Thoracic aorta (tissue), 2 donors: ENCODE data around the gene FAM219B. TPM values are rescaled to one million over a fixed set of nuclear protein-coding genes. Genes with fewer than 3 reads are reported as not detected.
"Not testable (repeated sequence)": the region's sequence is repeated elsewhere in the genome, so short reads cannot be mapped to it uniquely, and the experiment has no call there.

Experiments
- ATAC-seq: fragments of 150-250 bp; one replicate; pipeline ENCODE4 v1.8.0; 2017; ENCODE audit warnings: low read depth; ENCODE audit not compliant: insufficient number of reproducible peaks, low FRiP score
- DNase-seq: peaks from one replicate; pipeline ENCODE4 v3.0.0-alpha.2; 2020; ENCODE audit warnings: low spot score
- H3K27ac ChIP-seq, 2 donors: fragments of 200-600 bp; sonication (generic); 1 replicate in 1 of 2; 2 replicates in 1 of 2; pipeline ENCODE4 v1.5.1; 2016; ENCODE audit warnings: mild to moderate bottlenecking in 2 of 2, moderate library complexity in 2 of 2
- H3K27me3 ChIP-seq: fragments of 200-600 bp; sonication (generic); replicated peaks from 2 replicates; pipeline ENCODE4 v1.6.0; 2016; ENCODE audit warnings: mild to moderate bottlenecking; ENCODE audit not compliant: insufficient read depth
- H3K36me3 ChIP-seq: fragments of 200-600 bp; sonication (generic); one replicate; pipeline ENCODE4 v1.5.1; 2016
- H3K4me1 ChIP-seq, 2 donors: fragments of 200-600 bp; sonication (generic); 1 replicate in 1 of 2; 2 replicates in 1 of 2; pipeline versions ENCODE4 v1.5.1 to v1.6.0; 2016; ENCODE audit warnings: low read depth in 2 of 2, mild to moderate bottlenecking in 1 of 2; ENCODE audit not compliant: control insufficient read depth in 1 of 2
- H3K4me3 ChIP-seq: fragments of 200-600 bp; sonication (generic); 2 replicates; pipeline ENCODE4 v1.5.1; 2016; ENCODE audit warnings: mild to moderate bottlenecking
- H3K9me3 ChIP-seq: fragments of 200-600 bp; sonication (generic); 2 replicates; pipeline ENCODE4 v1.5.1; 2016
- total RNA-seq, 2 donors: library from RNA; depleted of rRNA; stranded (reverse); fragments of >200 nt; gene quantifications; one replicate each; pipeline versions ENCODE4 v1.1.0 to v1.2.3, GENCODE V29; 2016
- TF ChIP-seq, protein P1 (sequence below): fragments of 200-600 bp; sonication (generic); IDR thresholded peaks from one replicate; pipeline ENCODE4 v1.5.1; 2019; ENCODE audit warnings: antibody characterized with exemption

Gene FAM219B
- total RNA-seq, 2 donors from 2014 or later = 61.1 to 85.6 TPM

DNA sequence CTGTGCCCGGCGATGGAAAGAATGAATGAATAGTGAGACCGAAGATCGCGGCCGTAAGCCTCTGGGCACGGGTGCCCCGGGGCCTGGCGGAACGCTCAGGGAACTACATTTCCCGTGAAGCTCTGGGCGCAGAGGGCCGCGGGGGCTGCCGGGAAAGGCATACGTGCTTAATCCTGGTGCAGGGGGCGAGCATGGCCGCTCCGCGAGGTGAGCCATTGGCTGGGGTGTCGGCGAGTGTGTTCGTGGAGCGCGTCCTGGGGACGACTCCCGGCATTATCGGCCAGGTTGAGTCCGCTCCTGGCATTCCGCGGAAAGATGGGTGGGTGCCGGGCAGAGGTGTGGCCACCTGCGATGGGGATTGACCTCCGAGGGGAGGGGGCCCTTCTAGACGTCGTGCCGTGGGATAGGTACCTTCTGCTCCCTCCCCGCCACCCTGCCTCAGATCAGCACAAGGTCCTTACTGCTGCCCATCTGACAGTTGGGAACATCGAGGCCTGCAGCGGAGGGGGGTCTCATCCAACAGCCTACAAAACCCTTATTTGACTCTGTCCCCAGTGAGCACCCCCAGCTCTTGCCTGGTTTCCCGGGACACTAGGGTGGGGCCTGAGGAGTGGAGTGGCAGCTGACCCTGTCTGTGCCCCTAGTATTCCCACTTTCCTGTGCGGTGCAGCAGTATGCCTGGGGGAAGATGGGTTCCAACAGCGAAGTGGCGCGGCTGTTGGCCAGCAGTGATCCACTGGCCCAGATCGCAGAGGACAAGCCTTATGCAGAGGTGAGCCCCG, 16.6 kb downstream of the FAM219B start, which contains the start of gene MPI:
TSS of gene MPI (plus strand) at position 160 of the 782 bp plus-strand sequence. CDS start at position 192, 32 bp downstream.
- Histone ChIP-seq H3K9me3 (no peaks in the 10 kb centered on the region), H3K4me1 (peaks cover 12 to 18% of the 10 kb centered on the region in 2 donors), H3K27me3 (no peaks in the 10 kb centered on the region), H3K27ac (peak within 1 kb of the TSS; percentile 57 to 71), H3K36me3 (peaks cover 6% of the 10 kb centered on the region), H3K4me3 (peak within 1 kb of the TSS; percentile 92)
- DNase-seq = peak; percentile 49
- TF ChIP-seq, protein P1, sequence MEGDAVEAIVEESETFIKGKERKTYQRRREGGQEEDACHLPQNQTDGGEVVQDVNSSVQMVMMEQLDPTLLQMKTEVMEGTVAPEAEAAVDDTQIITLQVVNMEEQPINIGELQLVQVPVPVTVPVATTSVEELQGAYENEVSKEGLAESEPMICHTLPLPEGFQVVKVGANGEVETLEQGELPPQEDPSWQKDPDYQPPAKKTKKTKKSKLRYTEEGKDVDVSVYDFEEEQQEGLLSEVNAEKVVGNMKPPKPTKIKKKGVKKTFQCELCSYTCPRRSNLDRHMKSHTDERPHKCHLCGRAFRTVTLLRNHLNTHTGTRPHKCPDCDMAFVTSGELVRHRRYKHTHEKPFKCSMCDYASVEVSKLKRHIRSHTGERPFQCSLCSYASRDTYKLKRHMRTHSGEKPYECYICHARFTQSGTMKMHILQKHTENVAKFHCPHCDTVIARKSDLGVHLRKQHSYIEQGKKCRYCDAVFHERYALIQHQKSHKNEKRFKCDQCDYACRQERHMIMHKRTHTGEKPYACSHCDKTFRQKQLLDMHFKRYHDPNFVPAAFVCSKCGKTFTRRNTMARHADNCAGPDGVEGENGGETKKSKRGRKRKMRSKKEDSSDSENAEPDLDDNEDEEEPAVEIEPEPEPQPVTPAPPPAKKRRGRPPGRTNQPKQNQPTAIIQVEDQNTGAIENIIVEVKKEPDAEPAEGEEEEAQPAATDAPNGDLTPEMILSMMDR = peak; percentile 43
- no peak for ATAC-seq

DNA sequence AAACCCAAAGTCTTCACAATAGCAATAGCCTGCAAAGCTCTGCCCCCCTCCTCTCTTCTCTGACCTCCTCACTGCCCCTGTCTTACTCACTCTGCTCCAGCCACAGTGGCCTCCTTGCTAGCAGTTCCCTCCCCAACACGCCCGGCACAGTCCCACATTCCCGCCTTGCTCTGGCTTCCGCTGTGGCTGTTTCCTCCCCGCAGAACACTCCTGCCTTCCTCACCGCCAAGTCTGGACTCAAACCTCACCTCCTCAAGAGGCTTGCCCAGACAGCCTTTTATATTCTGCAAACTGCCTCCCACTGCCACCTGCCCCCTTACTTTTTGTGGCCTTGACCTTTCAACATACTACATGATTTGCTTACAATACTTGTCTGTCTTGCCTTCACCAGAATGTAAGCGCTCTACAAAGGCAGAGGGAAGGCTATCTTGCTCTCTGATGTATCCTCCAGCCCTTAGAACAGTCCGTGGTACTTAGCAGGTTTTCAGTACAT, 17.2 kb downstream of the FAM219B start:
- TF ChIP-seq, protein P1 = no peak
- H3K27me3 ChIP-seq = no peaks in the 10 kb centered on the region
- peaks cover 12 to 18% of the 10 kb centered on the region in 2 donors for H3K4me1 ChIP-seq
- H3K4me3 ChIP-seq = peak overlapping the region; percentile 92
- ATAC-seq (peak; percentile 18), DNase-seq (no peak)
- H3K9me3 ChIP-seq = no peaks in the 10 kb centered on the region
- H3K36me3 ChIP-seq = peaks cover 6% of the 10 kb centered on the region
- H3K27ac ChIP-seq = peak overlapping the region in 1 of 2 donors; percentile 57

- no peak for DNase-seq
- peaks cover 12 to 18% of the 10 kb centered on the region in 2 donors for H3K4me1 ChIP-seq
- no peak for ATAC-seq
- no peaks in the 10 kb centered on the region for H3K9me3 ChIP-seq
- peaks cover 6% of the 10 kb centered on the region for H3K36me3 ChIP-seq
- peak overlapping the region in 1 of 2 donors; percentile 57 for H3K27ac ChIP-seq
- no peak overlapping the region for H3K4me3 ChIP-seq
- H3K27me3 ChIP-seq = no peaks in the 10 kb centered on the region
- TF ChIP-seq, protein P1 = no peak
These were observed 17.9 kb downstream of the FAM219B start for GRCh38 chr15:74888716-74889115.

DNA sequence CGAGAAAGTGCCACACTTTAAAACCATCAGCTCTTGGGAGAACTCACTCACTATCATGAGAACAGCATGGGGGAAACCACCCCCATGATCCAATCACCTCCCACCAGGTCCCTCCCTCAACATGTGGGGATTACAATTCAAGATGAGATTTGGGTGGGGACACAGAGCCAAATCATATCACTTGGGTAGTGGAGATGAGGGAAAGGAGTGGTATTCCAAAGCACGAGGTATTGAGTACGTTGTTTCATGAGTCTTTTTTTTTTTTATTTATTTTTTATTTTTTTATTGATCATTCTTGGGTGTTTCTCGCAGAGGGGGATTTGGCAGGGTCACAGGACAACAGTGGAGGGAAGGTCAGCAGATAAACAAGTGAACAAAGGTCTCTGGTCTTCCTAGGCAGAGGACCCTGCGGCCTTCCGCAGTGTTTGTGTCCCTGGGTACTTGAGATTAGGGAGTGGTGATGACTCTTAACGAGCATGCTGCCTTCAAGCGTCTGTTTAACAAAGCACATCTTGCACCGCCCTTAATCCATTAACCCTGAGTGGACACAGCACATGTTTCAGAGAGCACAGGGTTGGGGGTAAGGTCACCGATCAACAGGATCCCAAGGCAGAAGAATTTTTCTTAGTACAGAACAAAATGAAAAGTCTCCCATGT, 19.0 kb downstream of the FAM219B start:
- not testable (repeated sequence) for H3K36me3 ChIP-seq, DNase-seq, H3K27ac ChIP-seq, H3K9me3 ChIP-seq, ATAC-seq, H3K4me3 ChIP-seq, H3K27me3 ChIP-seq
- peaks cover 12 to 18% of the 10 kb centered on the region in 2 donors for H3K4me1 ChIP-seq

DNA sequence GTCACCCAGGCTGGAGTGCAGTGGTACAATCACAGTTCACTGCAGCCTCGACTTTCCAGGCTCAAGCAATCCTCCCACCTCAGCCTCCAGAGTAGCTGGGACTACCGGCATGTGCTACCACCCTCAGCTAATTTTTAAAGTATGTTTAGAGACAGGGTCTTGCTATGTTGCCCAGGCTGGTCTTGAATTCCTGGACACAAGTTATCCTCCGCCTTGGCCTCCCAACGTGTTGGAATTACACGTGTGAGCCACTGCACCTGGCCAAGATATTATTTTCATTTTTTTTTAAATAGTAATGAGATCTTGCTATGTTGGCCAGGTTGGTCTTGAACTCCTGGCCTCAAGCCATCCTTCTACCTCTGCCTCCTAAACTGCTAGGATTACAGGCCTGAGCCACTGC, 21.2 kb downstream of the FAM219B start:
- no peaks in the 10 kb centered on the region for H3K27me3 ChIP-seq
- peaks cover 6 to 13% of the 10 kb centered on the region in 2 donors for H3K4me1 ChIP-seq
- no peaks in the 10 kb centered on the region for H3K36me3 ChIP-seq
- ATAC-seq = no peak
- TF ChIP-seq, protein P1 = no peak
- no peak overlapping the region for H3K27ac ChIP-seq
- no peak overlapping the region for H3K4me3 ChIP-seq
- no peak for DNase-seq
- no peaks in the 10 kb centered on the region for H3K9me3 ChIP-seq
